Activated CD8-positive, alpha-beta memory T cell treated with anti-CD3 and anti-CD28 coated beads, Interleukin-2, amount 50 U/mL, for 1 hour (primary cell): Measurements from ENCODE around the gene C19orf18.

Source experiments
- DNase-seq: peaks from one replicate; pipeline ENCODE4 v3.0.0-alpha.2; 2020; ENCODE audit errors: extremely low read depth

The C19orf18 gene

GRCh38 chr19:57947419-57948134 lies 26.8 kb downstream of the C19orf18 start, which contains the start of gene ZNF256:
TSS of gene ZNF256 (minus strand) at chr19:57947706. CDS start at chr19:57947474, 232 bp downstream.
- peak; percentile 70 for DNase-seq

GRCh38 chr19:57947088-57947418 lies 27.3 kb downstream of the C19orf18 start:
- no peak for DNase-seq

GRCh38 chr19:57946316-57946715 lies 28.0 kb downstream of the C19orf18 start:
- DNase-seq: no peak

GRCh38 chr19:57941593-57941992 lies 32.7 kb downstream of the C19orf18 start:
- DNase-seq: no peak

- DNase-seq: no peak
Observed at GRCh38 chr19:57935731-57936130, 38.6 kb downstream of the C19orf18 start.

GRCh38 chr19:57934820-57935665 lies 39.3 kb downstream of the C19orf18 start, which contains the start of gene ZNF418:
TSS of gene ZNF418 (minus strand) at chr19:57935402. CDS start at chr19:57933822, 1,580 bp downstream.
- no peak for DNase-seq

- DNase-seq: no peak
Observed at GRCh38 chr19:57927587-57927986, 46.7 kb downstream of the C19orf18 start.

GRCh38 chr19:57916168-57916995 lies 58.0 kb downstream of the C19orf18 start, which contains the start of gene ZNF417:
TSS of gene ZNF417 (minus strand) at chr19:57916592. CDS start at chr19:57916411, 181 bp downstream.
- peak; percentile 70 for DNase-seq

GRCh38 chr19:57914531-57914930 lies 59.8 kb downstream of the C19orf18 start:
- DNase-seq: no peak
